T47D (cell line): Measurements from ENCODE around the gene PRKN.

Experiments used
- DNase-seq, 2 experiments: peaks; one replicate each; pipeline versions ENCODE4 v3.0.0 to v3.0.0-alpha.2; 2011 to 2012; ENCODE audit warnings: low read depth in 1 of 2, low spot score in 1 of 2
- JUND ChIP-seq: IDR thresholded peaks from 2 replicates; pipeline ENCODE4 v1.6.1; 2012; ENCODE audit warnings: low read depth
- in situ Hi-C: cut with HindIII; loops from 2 replicates; pipeline ENCODE4 v1.10.0; 2016; ENCODE audit warnings: low sequenced_read_pairs, low pct_unique_long_range_greater_than_20kb

The PRKN gene

GRCh38 chr6:161436106-161436876 is 1291.3 kb downstream of the PRKN start:
- no peak for TF ChIP-seq JUND
- in situ Hi-C loops = no loop called here
- DNase-seq = no peak

- no peak for DNase-seq
- in situ Hi-C loops = no loop called here
- TF ChIP-seq JUND = no peak
These were observed 1291.9 kb downstream of the PRKN start for GRCh38 chr6:161435748-161436070.

DNA sequence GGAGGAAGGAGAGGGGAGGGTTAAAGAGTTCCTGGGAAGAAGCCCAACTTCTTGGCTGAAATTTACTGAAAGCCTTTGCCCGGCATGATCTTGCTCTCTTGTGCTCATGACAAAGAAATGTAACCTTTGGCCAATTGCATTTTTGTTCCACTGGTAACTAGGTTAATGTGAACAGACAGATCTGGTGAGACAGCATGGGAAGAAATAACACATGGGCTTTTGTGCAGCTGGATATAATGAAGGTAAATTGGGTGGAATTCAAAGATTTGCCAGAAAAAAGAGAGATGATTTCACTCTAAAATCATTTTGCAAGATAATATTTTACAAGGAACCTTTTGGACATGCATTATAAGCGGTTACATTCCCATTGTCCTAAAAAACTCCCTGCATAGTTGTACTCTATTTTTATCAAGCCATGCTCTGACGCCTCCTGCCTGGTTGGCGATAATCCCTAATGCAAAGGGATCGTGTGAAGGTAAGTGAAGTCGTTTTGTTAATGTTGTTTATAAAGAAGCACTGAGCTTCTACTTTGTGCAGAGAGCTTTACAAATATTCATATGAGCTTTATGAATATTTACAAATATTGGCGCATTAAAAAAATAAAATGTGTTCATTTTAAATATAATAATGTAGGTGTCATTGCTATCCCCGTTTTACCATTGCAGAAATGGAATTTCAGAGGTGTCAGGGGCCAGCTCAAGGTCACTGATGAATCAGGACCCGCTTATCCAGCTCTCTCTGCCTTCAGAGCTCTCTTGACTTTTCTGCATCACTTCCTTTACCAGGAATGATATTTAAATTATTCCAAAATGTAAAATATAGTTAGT is 1292.4 kb downstream of the PRKN start:
- DNase-seq = peak in 1 of 2 experiments; percentile 22
- TF ChIP-seq JUND = no peak
- in situ Hi-C loops = no loop called here

GRCh38 chr6:161434350-161434749 is 1293.2 kb downstream of the PRKN start:
- in situ Hi-C loops = no loop called here
- TF ChIP-seq JUND = no peak
- DNase-seq = no peak

DNA sequence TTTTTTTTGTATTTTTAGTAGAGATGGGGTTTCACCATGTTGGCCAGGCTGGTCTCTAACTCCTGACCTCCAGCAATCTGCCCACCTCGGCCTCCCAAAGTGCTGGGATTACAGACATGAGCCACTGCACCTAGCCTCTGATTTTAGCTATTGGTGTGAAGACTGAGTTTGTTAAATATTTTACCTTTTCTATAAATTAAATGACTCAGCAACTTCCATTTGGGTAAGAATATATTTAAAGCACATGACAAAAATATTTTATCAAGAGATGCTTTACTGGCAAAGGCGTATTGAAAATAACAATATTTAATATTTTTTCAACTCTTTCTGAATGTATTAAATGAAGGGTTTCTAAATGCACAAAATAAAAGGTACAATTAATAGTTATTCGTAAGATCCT is 1295.0 kb downstream of the PRKN start:
- DNase-seq = no peak
- in situ Hi-C loops = no loop called here
- TF ChIP-seq JUND = no peak

GRCh38 chr6:161429921-161430490 is 1297.6 kb downstream of the PRKN start:
- in situ Hi-C loops = no loop called here
- TF ChIP-seq JUND = no peak
- DNase-seq = no peak

DNA sequence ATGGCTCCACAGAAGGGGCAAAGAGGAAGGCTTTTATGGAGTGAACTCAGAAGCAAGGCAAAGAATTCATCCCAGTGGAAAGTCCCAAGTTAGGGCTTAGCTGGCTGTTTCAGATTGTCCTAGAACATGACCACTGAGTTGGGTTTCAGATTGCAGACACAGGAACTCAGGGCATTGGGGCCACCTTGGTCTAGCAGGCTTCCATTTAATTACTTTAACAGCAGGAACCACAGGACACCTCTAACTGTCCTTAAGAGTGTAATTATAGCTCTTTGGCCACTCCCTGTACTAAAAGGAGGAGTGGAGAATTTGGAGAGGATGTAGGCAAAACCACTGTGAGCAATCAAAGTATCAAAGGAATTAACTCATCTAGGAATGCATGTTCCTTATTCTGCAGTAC is 1303.1 kb downstream of the PRKN start:
- no peak for TF ChIP-seq JUND
- in situ Hi-C loops = no loop called here
- no peak for DNase-seq

DNA sequence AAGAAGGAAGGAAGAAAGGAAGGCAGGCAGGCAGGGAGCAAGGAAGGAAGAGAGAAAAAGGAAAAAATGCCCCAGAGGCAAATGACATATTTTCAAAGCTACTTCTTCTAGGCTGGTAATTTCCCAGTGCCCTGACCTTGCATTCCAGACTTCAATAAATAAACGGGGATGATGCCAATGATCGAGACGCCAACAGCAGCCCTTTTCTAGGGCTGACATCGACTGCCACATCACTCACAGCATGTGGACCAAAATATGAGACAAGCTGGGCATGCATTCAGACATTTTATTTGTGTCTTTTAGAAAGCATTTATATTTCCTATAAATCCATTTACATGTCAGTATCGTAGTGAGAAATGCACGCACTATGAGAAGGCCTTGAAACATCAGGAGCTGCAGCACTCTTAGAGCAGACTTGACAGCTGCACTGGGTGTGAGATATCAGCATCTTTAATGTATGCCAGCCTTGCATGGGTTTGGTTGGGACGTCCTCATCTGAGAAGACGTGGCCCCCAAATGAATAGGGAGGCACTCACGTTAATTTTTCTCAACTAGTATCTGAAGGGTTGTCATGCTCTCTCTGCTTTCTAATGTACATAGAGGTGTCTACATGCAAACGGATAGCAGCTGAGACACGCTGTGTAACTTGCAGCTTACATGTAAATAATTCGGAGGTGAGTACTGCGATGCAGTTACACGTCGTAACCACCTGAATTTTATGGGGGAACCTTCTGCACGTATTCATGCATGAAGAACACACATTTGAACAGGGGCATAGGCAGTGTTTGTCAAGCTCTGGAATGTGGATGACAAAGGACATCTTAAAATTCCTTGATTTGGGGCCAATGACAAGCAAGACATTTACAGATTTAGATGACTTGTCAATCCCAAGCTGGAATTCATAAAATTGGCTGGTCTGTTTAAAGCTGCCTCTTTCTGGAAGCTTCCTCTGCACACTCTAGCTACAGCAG is 1304.6 kb downstream of the PRKN start:
- in situ Hi-C loops = no loop called here
- DNase-seq = peak; percentile 18 to 77
- no peak for TF ChIP-seq JUND

DNA sequence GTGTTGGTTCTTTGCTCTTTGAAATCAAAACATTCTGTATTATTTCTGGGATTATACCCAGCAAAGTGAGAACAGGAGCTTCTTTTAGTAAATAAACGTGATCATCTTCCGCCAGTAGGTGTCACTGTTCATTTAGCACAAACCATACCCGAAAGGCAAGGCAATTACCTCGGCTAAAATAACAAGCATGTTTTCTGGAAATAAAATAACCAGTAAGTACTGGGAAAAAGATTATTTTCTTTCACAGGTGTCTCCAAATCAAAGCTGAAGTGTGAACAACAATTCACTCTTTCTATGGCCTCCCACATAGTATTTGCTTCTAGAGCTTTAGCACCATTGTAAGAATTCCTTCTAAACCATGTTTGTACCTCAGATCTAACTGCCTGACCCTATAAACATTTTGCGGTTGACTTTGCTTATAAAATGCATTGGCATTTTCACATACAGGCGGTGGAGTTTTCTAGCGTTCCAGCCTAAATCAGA is 1309.1 kb downstream of the PRKN start:
- TF ChIP-seq JUND = no peak
- in situ Hi-C loops = no loop called here
- DNase-seq = peak; percentile 28 to 72

DNA sequence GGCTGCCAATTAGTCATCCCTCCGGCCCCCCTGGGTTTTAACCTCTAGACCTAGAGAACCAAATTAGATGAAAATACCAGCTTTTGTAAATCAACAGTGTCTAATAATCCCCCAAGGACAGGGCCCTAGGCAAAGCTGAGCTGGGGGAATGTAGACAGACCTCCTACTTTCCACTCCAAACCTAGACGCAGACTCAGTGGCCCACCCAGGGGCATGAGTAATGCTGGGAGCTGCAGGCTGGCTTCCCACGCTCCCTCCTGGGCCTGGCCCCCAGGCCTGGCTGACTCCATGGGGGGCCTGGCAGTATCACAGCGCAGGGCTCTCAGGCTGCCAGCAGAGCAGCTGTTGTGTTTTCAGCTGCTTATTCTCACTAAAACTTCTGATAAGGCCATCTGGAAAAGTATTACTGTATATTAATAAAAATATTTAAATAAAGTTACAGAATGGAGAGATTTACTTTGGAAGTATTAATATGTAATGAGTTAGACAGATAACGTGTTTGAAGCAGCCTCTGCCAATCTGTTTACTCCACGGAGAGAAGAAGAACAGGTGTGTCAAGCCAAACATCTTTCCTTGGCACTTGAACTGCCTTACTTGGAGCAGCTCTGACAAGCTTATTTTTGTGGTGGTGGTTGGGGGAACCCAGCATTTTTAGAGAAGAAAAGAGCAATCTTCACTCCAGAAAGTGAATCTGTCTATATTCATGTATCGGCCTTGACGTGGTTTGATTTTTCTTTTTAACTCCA is 1309.7 kb downstream of the PRKN start:
- no peak for TF ChIP-seq JUND
- in situ Hi-C loops = no loop called here
- DNase-seq = no peak

DNA sequence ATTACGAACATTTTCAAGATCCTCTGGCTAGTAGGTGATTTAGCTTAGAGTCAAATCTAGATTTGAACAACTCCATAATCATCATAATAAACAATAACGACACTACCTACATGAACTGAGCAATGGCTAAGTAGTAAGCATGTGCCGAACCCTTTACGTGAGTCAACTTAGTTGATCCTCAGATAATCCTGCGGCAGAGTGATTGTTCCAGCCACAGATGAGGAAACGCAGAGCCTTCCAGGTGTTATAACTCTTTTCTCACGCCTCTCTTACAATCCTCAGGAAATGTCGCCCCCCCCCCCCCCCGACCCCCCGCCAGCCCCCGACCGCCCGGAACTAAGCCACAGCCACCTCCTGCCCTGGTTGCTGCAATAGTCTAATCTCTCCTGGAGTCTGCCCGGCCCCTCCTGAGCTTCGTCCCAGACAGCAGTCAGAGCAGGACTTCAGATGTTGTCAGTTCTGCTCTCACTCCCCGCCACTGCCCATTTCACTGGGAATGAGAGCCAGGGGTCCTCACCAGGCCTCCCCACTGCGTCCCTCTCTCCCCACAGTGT is 1312.2 kb downstream of the PRKN start:
- no peak for TF ChIP-seq JUND
- in situ Hi-C loops = no loop called here
- DNase-seq = no peak
